ENCODE data around the gene RFTN1.

Gene RFTN1

DNA sequence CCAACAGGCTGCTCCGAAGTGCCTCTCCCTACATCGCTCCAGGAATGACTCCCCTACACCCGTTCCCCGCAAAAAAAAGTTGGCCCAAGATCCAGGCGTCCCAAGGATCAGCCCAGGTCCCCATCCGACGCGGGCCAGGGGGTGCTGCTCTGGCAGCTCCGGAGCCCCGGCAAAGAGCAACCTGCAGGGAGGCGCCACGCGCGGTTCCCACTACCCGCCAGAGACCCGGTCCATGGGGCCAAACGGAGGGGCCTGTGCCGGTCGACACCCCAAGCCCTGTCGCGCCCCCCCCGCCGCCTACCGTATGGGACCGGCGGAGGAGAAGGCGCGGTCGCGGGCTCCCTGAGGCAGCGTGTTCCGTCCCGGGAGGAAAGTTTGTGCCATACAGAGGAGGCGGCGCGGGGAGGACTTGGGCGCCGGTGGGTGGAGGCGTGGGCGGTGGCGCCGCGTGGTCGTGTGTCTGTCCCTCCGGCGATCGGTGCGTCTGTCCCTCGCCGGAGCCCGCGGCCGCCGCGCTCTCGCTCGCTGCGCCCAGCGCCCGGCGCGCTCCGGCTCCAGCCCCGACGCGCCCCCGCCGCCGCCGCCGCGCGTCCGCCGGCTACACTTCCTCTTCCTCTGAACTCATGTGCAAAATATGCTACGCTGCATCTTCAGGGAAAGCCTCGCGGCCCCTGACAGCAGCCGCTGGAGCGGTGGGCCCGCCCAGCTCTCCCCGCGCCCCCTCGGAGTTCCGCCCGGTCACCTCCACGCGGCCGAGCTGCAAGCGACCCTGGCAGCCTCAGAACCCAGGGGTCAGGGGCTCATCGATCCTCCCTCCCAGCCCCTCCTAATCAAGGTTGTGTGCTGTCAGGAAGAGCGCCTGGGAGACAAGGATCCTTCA lies at the start of gene RFTN1:
TSS of gene RFTN1 (minus strand) at position 559 of the 880 bp plus-strand sequence. CDS start 19,830 bp downstream, outside the sequence.
- peak; percentile 63 for DNase-seq

GRCh38 chr3:16559653-16560365 lies 46.3 kb upstream of the RFTN1 start:
- no peak for DNase-seq

DNA sequence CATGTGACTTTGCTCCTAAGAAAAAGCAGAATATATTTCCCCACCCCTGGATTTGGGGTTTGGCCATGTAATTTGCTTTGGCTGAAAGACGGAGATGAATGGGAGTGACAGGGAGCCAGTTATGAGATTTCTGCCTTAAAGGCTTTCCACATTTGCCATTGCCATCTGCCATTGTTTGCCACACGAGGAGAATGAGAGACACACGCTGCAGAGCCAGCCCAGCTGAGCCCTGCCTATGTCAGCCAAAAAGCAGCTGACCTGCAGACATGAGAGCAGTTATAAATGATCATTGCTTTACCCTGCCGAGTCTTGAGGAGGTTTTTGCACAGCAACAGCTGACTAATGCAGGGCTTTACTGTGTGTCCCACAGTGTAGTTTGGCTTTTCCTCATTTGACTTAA lies 40.6 kb upstream of the RFTN1 start:
- DNase-seq = no peak

DNA sequence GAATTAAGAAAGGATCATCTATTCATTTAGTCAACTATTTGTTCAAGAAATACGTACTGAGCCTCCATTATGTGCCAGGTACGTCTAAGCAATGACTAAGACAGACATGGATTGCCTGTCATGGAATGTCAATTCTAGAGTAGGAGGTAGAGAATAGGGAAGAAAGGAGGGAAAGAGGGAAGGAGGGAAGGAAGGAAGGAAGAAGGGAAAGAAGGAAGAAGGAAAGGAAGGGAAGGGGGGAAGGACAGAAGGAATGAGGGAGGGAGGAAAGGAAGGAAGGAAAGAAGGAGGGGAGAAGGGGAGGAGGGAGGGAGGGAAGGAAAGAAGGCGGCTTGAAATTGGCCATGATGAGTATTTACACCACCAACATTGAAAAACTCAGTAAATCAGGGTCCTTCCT lies 39.3 kb upstream of the RFTN1 start:
- no peak for DNase-seq

GRCh38 chr3:16551342-16551976 lies 38.0 kb upstream of the RFTN1 start:
- DNase-seq = no peak

- DNase-seq = peak; percentile 87
Observed at GRCh38 chr3:16550676-16551341, 37.3 kb upstream of the RFTN1 start.

DNA sequence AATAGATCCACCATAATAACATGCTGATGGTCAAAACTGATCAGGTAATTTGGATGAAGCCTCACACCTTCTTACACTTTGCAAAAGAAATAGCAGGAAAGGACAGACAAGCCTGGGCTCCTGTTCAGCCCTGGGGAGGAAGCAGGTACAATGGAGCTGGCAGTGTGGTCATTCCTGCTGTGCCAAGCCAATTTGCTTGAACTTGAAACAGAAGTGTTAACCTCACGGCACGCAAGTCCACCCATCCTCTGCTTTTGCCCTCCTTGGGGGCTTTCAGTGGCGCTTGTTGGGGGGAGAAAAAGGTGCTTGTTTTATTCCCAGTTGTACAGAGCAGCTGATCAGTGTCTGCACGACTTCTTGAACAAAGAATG lies 36.8 kb upstream of the RFTN1 start:
- DNase-seq = no peak

- no peak for DNase-seq
Observed at GRCh38 chr3:16548721-16549120, 35.2 kb upstream of the RFTN1 start.

DNA sequence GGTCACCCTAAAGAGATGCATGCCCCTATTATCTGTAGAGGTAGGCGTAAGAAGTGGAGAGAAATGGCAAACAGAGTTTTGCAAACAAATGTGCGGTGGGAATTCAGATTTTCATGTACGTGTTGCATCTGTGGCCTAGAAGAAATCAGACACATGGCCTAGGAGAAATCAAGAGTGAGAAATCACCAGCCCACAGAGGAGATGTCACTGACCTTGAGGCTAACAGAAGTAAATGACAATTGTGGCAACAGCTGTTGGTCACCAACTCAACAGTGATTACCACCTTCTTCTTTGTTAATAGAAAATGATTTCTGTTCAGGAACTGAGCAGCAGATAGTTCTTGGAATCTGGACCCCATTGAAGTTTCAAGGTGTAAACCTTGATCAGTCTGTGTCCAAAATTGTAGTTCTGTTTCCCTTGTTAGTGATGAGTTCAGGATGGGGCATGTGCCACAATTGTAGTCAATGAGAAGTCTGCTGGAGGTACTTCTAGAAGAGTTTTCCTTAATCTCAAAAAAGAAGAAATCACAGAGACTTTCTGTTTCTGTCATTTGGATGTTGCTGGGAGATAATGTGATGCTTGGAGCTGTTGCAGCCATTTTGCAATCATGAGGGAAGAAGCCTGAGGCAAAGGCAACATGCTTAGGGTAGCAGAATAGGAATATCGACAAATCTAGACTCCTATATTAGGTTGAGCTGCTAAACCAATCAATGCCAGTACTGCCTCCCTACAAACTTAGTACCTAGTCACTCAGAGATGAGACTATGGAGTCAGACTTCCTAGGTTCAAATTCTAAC lies 34.3 kb upstream of the RFTN1 start:
- no peak for DNase-seq

DNA sequence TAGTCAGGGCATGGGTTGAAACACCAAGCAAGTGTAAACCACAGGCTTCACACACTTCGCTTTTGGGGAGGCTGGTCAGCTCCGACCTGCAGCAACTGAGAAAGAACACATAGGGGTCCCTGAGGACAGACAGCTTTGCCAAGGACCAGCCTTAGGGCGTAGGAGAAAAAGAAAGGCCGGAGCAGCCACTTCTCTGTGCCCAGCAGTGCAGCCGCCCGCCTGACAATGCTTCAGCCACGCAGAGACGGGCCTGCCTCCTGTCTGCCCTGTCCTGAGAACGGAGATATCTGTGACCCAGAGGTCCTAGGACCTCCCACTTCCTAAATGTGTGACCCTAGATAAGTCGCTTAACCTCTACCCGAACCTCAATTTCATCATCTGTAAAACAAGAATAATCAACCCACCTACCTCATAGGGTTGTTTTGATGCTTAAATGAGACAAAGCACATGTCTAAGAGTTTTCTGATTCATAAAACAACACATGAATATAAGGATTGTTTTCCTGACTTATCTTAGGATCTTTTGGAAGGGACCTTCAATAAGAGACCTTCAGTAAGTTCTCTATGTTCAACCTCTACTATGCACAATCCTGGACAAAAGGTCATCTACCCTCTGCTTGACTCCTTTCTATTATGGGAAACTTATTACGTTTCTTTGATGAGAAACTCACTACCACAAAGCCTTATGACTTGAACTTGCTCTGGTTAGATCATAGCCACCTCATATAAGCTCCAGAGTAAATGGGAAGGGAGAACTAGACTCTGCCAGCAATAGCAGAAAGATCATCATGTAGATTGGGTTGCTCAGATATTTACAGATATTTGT lies 32.9 kb upstream of the RFTN1 start:
- no peak for DNase-seq

DNA sequence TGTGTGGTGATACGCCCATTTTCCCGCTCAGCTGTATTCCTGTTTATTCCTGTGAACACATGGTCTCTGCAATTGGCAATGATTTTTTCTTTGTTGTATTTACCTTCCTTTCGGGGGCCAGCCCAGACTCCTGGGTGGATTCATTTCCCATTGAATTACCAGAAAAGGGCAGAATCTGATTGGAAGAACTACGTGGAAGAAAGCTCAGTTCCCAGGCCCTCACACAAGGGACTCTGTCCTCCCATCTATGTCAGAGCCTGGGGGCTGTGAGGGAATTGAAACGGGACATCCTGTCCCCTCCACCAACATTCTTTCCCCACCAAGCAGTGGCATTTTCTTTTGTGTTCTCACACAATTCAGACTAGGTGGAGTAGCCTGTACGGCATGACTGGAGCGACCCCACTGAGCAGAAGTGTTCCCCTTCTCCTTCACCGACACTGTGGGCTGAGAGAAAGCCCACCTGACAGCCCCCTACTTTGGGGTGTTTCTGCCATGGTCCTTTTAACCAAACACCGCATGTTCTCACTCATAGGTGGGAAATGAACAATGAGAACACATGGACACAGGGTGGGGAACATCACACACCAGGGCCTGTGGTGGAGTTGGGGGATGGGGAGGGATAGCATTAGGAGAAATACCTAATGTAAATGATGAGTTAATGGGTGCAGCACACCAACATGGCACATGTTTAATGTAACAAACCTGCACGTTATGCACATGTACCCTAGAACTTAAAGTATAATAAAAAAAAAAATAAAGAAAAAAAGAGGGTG lies 32.1 kb upstream of the RFTN1 start:
- DNase-seq = no peak

DNA sequence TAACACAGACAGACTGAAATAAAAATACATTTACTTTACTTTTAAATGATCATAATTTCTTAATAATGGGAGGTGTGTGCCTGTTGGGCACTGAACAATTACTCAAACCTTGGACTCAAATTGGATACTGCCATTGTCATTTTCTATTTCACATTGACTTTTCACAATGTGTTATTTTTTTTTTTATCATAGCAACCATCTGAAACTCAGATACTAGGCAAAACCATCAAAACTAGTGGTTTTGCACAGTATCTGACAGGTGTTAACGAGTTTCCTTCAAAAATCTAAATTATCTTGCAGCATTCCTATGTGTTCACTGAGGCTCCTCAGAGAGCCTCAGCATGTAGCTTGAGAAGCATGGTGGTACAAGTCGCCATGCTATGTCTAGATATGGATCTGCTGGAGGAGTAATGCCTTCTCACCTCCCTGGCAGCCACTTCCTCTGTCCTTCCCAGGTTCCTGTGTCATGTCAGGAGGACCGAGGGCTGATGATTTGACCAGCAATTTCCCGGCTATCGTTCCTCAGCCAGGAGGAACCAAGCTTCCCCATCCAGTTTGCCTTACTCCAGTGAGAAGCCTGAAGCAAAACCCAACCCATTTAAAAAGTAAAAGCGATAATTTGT lies 29.9 kb upstream of the RFTN1 start:
- DNase-seq = no peak

DNA sequence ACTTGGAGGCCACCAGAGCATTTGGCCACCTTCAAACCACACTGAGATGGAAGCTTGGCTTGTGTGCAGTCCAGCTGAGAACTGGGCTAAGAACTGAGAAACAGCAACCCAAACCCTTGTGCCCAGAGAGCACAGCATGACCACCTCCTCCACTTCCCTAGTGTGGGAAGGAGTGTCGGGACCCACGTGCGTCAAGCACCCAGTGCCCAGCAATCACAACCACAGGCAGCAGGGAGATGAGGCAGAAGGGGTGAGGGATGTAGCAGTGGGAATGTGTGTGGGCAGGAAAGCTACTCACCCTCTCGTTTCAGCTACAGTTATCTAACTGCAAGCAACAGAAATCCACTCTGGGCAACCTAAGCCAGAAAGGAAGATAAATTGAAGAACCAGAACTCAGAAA lies 25.0 kb upstream of the RFTN1 start:
- no peak for DNase-seq

DNA sequence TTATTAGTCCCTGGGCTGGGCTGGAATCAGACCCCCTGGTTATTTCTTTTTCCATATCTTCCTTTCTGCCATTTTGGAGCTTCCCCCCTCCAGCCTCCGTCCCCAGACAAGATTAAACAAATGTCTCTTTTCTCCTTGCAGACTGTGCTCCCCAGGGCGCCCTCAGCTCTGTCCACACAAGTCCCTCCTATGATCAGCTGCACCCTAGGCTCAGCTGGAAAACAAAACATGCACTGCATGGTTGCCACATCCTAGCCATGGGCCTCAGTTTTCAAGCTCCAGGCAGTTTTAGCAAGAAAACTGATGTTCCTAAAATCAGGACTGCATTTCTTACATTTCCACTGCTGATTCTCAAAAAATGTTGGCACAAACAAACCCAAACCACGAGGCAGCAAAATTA lies 23.5 kb upstream of the RFTN1 start:
- DNase-seq = no peak

DNA sequence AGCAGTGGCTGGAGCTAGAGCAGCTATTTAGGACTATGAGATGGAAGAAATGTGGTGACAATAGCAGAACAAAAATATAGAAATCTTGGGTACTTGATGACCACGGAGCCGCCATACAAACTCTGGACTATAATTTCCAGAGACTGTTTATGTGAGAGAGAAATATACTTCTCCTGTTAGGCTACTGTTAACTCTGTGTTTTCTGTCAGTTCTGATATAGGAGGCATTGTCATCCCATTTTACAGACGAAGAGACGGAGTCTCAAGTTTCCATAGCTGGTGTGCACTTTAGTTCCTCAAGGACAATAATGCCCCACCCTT lies 22.8 kb upstream of the RFTN1 start:
- DNase-seq = no peak

GRCh38 chr3:16534640-16535262 lies 21.3 kb upstream of the RFTN1 start:
- DNase-seq = no peak

- DNase-seq = no peak
Observed at GRCh38 chr3:16533928-16534574, 20.6 kb upstream of the RFTN1 start.

DNA sequence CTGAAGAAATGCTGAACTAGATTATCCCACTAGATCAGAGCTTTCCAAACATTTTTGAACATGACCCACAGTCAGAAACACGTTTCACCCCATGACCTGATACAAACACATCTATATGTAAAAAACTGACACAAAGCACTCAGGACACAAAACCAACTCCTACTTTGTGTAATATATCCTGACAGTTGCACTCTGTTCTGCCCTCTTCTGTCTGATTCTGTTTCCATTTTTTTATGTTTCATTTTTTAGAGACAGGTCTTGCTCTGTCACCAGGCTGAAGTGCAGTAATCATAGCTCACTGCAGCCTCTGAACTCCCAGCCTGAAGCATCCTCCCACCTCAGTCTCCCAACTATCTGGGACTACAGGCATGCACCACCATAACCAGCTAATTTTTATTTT lies 15.8 kb upstream of the RFTN1 start:
- DNase-seq = no peak

GRCh38 chr3:16528581-16528993 lies 15.1 kb upstream of the RFTN1 start:
- DNase-seq = no peak

Data from retina (tissue), 1 donor.